ENCODE data around the gene CCL13.

CCL13 gene

GRCh38 chr17:34364751-34365150, 8.5 kb downstream of the CCL13 start:
- DNase-seq: no peak

GRCh38 chr17:34365340-34365739, 9.1 kb downstream of the CCL13 start:
- no peak for DNase-seq

GRCh38 chr17:34366010-34366409, 9.7 kb downstream of the CCL13 start:
- no peak for DNase-seq

- no peak for DNase-seq
These were observed 10.3 kb downstream of the CCL13 start for GRCh38 chr17:34366529-34367107.

- no peak for DNase-seq
These were observed 11.4 kb downstream of the CCL13 start for GRCh38 chr17:34367486-34368195.

GRCh38 chr17:34368196-34368945, 12.1 kb downstream of the CCL13 start:
- no peak for DNase-seq

- no peak for DNase-seq
These were observed 12.7 kb downstream of the CCL13 start for GRCh38 chr17:34368946-34369500.

GRCh38 chr17:34369571-34369970, 13.3 kb downstream of the CCL13 start:
- DNase-seq: no peak

GRCh38 chr17:34370376-34370996, 14.2 kb downstream of the CCL13 start:
- no peak for DNase-seq

GRCh38 chr17:34370997-34371395, 14.7 kb downstream of the CCL13 start:
- no peak for DNase-seq

GRCh38 chr17:34371405-34372100, 15.3 kb downstream of the CCL13 start:
- no peak for DNase-seq

GRCh38 chr17:34374457-34374856, 18.2 kb downstream of the CCL13 start:
- no peak for DNase-seq

GRCh38 chr17:34375426-34375997, 19.2 kb downstream of the CCL13 start:
- DNase-seq: no peak

GRCh38 chr17:34377078-34377823, 21.0 kb downstream of the CCL13 start:
- no peak for DNase-seq

GRCh38 chr17:34378664-34379101, 22.4 kb downstream of the CCL13 start:
- DNase-seq: peak in 1 of 2 donors; percentile 38

- DNase-seq: no peak
These were observed 23.6 kb downstream of the CCL13 start for GRCh38 chr17:34379868-34380267.

GRCh38 chr17:34382621-34383124, 26.4 kb downstream of the CCL13 start:
- DNase-seq: no peak

- DNase-seq: no peak
These were observed 26.9 kb downstream of the CCL13 start for GRCh38 chr17:34383216-34383615.

- DNase-seq: no peak
These were observed 28.0 kb downstream of the CCL13 start for GRCh38 chr17:34384271-34384670.

GRCh38 chr17:34384822-34385605, 28.7 kb downstream of the CCL13 start:
- no peak for DNase-seq
